Activated CD4-positive, alpha-beta T cell treated with anti-CD3 and anti-CD28 coated beads for 1 hour (primary cell): ENCODE measurements around the gene PTPRE.

ENCODE experiments used
- DNase-seq: peaks from one replicate; pipeline ENCODE4 v3.0.0-alpha.2; 2020

PTPRE gene

DNA sequence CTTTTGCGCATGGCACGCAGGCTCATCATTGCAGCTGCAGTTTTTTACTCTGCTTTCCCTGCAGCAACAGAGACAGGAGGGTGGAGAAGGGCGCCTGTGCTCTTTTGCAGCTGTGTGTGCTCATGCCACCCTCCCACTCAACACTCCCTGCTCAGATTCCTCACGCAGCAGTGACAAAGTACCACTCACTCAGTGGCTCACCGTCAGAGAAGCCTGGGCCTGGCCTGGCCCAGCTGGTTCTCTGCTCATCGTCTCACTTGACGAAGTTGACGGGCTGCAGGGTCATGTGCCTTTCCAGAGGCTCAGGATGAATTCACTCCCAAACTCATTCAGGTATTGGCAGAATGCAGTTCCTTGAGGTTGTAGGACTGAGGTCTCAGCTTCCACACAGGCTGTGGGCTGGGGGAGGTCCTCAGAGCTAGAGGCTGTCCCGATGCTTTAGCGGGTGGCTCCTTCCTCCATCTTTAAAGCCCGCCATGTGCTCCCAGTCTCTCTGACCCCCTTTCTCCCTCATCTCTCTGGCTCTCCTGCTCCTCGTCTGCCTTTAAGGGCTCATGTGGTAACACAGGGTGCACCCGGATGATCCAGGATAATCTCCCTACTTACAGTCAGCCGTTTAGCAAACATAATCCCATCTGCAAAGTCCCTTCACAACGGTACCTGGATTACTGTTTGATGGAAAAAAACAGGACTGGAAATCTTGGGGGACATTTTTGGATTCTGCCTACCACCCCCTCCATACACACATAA lies 25.8 kb downstream of the PTPRE start:
- no peak for DNase-seq

DNA sequence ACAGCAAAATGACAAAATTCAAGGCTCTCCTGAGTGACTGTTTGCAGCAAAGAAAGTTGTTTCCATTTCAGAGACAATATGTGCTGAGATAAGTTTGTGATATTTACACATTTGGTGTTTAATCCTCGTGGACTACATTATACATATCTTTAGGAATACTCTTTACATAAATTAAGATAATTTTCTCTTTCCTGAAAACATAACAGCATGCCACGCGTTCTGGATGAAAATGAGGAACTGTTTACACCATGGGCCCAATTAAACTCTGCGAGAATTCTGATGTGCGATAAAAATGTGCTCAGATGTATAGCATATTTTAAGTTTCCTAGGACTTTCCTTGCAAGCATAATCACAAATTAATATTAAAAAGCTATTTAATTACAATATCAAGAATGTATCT lies 26.4 kb downstream of the PTPRE start:
- no peak for DNase-seq

DNA sequence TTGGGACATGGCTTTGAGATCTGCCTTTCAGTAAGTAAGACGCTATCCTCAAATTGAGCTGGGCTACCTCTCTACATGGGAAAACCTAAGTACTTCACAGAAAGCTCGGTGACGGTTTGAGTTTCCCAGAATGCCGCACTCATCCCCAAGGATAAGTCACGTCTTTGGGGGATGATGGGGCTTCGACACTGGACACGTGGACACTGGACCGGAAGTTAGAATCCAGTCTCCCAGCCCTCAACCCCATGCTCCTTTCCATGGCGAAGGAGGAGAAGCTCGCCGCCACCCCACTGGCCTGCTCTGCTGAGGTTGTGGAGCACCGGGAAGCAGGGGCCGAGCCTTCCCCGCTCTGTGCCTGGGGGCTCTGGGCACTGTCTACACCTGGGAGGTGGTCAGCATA lies 27.5 kb downstream of the PTPRE start:
- no peak for DNase-seq

DNA sequence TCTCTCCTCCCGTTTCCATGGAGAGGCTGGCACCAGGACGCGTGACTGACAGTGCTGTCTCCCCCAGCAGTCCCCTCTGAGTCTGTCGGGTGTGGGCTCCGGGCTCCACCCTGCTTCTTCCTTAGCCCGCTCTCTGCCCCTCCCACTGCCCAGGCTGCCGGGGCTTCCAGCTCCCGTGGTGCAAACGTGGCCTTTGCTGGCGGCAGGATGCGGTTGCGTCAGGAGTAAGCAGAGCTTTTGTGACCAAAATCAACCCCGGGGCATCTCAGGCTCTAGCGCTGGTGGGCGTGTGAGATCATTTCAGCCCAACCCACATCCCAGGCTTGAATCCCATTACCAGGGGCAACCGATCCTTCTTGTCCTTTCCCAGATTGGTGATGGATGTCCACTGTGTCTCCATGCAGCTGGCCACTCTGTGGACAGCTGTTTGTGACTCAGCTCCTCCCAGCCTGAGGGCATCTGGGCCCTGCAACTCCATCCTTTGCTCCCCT lies 28.2 kb downstream of the PTPRE start:
- DNase-seq = no peak

DNA sequence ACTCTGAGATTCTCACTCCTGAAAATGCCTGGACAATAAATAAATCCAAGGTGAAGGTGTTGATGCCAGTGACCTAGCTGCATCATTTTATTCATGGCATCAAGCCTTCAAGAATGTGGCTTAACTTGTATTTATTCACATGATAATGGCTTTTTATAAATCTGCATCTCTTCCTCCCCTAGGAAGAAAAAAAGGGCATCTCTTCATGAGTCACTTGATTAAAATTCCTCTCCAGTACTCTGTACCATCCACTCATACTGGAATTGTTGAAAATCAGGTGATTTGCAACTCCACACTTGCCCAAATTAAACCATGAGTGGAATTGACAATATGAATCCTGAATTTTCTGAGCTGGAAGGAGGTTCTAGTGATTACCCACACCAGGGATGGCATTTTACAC lies 30.2 kb downstream of the PTPRE start:
- no peak for DNase-seq

DNA sequence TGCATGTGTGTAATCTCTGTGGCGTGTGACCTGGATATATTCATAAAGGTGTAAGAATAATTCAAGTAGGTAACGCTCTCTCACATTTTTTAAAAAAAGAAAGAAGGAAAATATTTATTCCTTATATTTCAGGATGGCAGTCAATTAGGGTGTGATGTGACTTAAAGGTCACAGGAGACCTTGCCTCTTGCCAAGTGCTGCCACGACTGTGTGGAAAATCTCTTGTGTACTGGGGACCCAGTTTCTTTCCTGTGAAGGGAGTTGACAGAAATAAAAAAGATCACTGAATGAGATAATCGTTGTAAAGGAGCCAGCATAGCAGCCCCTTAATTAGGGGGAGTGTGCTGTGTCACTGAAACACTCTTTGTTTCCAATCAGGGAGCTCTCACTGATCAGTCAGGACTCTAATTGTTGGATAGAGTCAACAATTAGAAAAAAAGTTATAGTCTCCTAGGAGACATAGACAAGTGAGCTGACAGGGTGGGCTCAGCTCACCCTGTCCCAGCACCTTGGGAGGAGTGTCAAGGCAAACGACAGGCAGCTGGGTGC lies 31.1 kb downstream of the PTPRE start:
- no peak for DNase-seq

DNA sequence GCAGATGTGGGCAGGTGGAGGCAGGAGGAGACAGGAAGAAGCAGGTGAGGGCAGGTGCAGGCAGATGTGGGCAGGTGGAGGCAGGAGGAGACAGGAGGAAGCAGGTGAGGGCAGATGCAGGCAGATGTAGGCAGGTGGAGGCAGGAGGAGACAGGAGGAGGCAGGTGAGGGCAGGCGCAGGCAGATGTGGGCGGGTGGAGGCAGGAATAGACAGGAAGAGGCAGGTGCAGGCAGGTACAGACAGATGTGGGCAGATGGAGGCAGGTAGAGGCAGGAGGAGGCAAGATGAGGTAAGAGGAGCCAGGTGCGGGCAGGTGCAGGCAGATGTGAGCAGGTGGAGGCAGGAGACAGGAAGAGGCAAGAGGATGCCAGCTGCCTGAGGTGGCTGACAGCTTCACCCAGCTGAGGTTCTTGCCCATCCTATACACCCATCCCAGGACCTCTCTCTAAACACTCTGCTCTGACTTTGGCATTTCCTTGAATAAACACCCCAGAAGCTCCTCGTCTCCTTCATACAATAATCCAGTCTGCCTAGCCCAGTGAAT lies 33.0 kb downstream of the PTPRE start:
- DNase-seq = no peak

DNA sequence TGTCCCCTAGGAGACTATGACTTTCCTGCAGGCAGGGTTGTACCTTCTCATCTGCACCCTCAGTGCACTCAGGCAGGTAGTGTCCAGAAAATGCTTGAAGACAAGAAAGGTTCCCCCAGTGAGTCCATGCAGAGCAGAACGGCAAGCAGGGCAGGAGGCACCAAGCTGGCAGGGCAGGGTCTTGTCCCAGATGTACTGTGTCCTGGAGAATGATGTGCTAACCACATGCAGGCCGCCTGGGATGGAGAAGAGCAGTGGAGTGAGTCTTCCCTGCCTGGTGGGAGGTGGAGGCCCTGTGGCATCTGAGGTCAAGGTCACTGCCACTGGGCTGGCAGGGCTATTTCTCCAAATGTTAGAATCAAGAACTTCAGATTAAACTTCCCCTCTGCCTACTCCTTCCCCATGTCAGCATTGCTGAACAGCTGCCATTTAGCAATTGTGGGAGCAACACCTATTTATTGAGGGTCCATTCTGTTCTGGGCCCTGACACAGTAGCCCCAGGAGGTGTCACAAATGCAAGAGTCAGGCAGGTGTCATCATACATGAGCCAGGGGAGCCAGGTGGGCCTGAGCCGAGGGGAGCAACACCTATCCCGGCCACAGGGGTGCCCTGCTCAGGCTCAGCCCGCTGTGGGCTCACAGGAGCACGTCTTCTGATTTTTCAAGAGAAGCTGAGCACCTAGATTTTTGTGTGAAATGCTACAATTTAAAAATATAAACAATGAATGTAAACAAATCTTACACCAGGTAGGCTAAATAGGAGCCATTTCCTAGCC lies 34.1 kb downstream of the PTPRE start:
- DNase-seq = no peak

DNA sequence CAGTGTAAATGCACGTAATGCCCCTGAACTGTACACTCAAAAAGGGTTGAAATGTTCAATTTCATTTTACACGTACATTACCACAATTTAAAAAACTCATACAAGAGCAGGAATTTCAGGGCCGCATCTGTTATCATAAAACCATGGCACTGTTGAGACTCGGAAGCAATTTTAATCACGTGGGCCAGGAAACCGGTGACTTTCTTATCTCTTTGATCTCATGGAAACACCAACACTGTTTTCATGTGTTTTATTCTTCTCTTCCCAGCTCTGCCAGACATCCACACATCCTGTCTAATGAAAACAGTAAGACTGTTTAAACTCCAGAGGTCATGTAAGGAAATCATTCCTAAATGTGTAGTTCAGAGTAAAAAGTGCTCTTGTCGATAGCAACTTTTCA lies 35.9 kb downstream of the PTPRE start:
- no peak for DNase-seq

DNA sequence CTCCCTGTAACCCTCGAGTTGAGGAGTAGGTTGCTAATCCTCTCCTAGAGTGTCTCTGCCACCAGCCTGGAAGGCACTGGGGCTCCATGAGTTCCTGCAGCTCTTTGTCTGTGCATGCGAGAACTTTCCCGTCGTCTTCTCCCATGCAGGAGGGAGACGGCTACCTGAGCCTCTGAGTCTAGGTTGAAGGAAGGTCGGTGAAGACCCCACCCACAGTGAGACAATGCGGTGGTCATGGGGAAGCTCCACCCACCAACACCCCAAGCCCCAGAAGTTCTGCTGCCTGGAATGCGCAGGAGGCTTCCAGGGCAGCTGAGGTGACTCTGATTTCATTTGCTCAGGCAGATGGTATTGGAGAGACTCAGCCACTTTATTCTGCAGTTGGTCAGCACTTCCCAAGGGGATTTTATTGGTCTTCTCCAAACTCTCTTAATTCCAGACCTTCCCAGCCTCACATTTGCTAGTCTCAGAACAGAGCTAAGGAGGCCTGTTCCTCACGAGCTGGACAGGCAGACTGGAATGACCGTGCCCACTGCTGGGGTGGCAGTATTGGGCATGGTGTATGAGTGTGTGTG lies 36.5 kb downstream of the PTPRE start:
- DNase-seq = no peak

DNA sequence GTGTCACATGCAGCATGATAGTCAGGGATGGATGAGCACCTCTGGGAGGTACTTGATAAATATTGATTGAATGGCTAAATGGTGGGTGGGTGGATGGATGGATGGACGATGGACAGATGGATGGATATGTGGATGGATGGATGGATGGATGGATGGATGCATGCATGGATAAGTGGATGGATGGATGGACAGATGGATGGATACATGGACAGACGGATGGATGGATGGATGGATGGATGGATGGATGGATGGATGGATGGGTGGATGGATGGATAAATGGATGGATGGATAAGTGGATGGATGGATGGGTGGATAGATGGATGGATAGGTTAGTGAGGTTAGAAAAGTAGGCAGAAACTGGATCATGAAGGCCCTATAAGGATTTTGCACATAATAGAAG lies 37.4 kb downstream of the PTPRE start:
- DNase-seq = no peak

DNA sequence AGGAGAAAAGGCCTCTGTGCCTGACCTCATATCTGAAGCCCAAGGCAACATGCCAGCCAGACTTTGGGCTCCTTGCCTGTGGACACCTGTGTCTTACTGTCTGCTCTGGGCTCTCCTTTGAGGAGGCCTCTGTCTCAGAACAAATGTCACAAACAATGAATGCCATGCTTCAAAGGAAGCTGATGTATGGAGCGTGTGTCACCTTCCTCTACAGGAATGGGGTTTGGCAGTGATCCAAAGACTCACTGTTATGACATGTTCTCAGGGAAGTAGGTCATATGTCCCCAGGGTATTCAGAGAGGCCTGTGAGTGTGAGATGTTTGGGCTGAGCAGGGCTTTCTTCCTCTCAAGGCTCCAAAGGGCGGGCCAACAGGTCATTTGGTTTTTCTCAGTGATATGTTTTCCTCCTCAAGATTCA lies 38.4 kb downstream of the PTPRE start:
- DNase-seq = no peak

DNA sequence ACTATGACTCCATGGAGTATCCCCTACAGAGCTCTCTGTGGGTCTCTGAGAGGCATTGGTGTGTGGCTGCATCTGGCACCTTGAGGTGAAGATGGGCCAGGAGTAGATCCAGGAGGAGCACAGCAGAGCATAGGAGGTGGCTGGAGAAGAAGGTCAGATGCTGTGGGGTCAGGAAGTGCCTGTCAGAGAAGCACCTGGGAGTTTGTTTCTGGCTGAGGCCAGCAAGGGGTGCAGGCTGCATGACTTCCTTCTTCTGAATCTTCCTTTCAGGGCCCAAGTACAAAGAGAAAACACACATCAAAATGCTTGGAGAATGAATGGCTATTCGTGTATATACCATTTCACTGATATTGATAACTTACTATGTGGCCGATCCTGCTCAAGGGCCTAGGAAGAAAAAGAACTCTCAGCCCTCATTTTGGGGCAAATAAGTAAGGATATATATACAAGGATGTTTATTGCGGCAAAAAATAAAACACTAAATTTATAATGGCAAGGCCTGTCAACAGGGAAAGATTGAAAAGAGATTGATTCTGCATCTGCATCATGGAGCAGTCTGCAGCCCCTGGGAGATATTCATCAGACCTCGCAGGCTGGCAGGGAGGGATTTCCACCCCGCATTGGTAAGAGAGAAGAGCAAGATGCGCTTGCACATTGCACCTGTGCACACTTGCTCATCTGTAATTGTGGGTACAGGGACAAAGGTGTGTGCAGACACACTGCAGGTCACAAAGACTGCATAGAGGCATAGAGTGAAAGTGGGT lies 39.2 kb downstream of the PTPRE start:
- no peak for DNase-seq

DNA sequence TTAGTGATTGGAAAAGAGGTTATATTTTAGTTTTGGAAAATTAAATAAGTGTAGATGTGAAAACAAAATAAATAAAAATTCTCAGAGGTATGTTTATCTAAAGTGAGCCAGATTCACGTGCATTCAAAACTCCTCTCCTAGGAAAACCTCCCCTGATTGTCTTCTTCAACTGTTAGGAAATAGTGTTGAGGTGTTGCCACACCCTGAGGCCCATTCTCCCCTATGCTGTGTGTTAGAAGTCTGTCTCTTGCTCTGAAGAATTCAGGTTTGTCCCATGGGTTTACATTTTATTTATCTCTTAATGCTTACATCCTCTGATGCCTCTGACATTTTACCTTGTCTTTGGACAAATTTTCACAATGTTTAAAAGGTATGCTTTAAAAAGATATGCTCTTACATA lies 40.3 kb downstream of the PTPRE start:
- no peak for DNase-seq

DNA sequence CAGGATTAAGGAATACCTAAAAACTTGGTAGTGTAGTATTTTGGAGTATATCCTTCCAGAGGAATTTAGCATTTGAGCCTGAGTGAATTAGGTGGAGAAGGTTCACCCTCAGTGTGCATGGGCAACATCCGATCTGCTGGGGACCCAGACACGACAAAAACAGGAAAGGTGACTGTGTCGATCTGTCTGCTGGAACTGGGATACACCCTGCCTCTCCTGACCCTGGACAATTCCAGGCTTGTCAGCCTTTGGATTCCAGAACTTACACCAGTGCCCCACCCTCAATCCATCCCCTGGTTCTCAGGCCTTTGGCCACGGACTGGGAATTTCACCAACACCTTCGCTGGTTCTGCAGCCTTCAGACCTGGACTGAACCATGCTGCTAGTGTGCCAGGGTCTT lies 41.9 kb downstream of the PTPRE start:
- no peak for DNase-seq

DNA sequence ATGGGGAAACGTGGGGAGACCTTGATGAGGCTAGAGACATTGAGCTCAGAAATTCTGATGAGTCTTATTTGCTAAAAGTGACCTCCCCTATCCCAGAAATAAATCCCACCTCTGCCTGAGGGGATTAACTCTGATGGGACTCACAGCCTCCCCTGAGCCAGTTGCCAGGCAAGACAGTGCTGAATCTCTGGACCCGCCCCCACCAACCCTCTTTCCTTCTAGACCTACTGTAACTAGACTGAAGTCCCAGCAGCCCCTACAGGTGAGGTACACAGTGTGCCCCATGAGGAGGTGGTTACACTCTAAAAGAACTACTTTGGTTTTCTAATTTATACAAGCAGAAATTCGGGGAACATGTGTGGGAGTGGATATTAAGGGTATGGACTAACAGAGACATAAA lies 42.9 kb downstream of the PTPRE start:
- DNase-seq = no peak

DNA sequence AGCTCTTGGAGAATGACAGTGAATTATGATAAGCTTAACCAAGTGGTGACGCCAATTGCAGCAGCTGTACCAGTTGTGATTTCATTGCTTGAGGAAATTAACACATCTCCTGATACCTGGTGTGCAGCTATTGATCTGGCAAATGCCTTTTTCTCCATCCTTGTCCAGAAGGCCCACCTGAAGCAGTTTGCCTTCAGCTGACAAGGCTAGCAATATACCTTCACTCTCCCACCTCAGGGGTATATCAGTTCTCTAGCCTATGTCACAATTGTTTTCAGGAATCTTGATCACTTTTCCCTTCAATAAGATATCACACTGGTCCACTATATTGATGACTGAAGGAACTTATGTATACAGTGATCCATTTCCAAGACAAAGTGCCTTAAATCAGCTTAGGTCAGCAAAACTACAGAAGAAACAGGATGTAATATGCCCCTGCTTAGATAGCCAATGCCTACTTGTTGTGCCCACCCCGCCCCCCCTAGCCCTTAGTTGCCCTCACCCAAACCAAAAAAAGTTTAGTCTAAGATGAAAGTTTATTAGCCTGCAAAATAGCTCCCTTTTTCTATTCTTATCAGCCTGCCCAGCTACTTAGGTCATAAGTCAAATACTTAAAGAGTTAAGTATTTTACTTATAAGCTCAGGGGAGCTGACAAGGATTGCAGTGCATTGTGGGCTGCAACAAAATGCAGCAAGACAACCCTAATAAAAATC lies 45.1 kb downstream of the PTPRE start:
- DNase-seq = no peak

DNA sequence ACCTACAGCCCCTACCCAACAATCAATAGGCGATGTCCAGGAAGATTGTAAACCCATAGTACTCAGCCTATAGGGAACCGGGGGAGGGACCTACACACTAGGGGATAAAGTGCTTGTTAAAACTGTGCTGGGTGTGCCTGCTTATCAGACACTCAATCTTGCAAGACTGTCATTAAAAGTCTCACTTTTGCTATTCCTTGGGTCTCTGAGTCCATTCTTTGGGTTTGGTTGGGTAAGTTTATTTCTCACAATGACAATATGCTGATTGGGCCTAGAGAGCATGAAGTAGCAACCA lies 45.6 kb downstream of the PTPRE start:
- DNase-seq = no peak

DNA sequence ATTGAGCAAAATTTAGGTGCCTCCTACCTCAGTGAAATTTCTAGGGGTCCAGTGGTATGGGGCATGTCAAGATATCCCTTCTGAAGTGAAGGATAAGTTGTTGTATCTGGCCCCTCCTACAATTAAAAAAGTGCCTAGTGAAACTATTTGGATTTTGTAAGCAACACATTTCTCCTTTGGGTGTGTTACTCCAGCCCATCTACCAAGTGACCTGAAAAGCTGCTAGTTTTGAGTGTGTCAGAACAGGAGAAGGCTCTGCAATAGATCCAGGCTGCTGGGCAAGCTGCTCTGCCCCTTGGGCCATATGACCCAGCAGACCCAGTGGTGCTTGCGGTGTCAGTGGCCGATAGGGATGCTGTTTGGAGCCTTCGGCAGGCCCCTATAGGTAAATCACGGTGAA lies 46.0 kb downstream of the PTPRE start:
- no peak for DNase-seq

DNA sequence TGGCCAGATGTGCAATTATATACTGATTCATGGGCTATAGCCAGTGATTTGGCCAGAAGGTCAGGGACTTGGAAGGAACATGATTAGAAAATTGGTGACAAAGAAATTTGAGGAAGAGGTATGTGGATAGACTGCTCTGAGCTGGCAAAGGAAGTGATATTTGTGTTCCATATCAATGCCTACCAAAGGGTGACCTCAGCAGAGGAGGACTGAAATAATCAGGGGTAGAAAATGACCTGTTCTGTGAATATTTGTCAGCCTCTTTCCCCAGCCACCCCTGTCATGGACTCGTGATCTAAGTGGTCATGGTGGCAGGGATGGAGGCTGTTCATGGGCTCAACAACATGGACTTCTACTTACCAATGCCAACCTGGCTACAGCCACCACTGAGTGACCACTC lies 47.0 kb downstream of the PTPRE start:
- DNase-seq = no peak

DNA sequence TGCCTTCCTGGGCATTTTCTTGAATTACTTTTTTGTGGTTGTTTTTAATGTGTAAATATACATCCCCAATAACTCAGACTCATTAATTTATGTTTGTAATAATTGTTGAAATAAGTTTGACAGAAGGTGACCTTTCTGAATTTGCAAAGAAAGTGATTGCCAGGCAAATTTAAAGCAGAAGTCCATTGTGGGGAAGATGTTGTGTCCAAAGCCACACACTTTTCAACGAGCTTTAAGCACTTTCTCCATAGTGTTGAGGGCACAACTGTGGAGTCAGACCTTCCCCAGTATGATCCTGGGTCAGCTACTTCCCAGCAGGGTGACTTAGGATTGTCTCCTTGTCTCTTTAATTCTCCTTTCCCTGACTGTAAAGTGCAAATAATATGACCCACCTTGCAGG lies 52.5 kb downstream of the PTPRE start:
- no peak for DNase-seq

DNA sequence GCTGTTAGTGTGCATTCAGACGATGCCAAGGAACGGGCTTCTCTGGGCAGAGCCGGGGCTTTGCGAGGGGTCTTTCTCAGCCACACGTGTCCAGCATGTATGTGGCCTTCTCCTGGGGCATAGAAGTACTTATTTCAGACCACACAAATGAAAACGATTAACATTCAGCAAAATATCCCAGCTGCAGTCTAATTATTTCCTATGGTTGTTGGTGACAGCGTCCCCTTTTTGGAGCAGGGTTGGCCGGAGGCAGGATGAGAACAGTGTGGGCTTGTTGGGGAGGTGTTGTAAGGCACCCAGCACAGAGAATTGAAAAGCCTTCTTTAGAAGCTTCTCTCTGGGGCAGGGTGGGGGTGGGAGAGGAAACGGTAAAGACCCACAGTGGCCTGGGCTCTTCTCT lies 54.2 kb downstream of the PTPRE start:
- DNase-seq = no peak
